Sigmoid colon (tissue), 7 donors: ENCODE measurements around the gene ATP2B2. TPM values are rescaled to one million over a fixed set of nuclear protein-coding genes. Genes with fewer than 3 reads are reported as not detected.

Experiments
- DNase-seq: peaks from one replicate; pipeline ENCODE4 v3.0.0-alpha.2; 2019
- H3K27ac ChIP-seq, 4 donors: fragments of 200-600 bp; sonication (generic); one replicate each; pipeline ENCODE4 v1.5.1; 2016 to 2019; ENCODE audit warnings: mild to moderate bottlenecking in 1 of 4
- H3K27me3 ChIP-seq, 3 donors: fragments of 200-600 bp; sonication (generic); one replicate each; pipeline ENCODE4 v1.5.1; 2019; ENCODE audit warnings: mild to moderate bottlenecking in 1 of 3
- H3K36me3 ChIP-seq, 4 donors: fragments of 200-600 bp; sonication (generic); one replicate each; pipeline ENCODE4 v1.5.1; 2016 to 2019
- H3K4me1 ChIP-seq, 4 donors: fragments of 200-600 bp; sonication (generic); one replicate each; pipeline ENCODE4 v1.5.1; 2017 to 2019
- H3K4me3 ChIP-seq, 4 donors: fragments of 200-600 bp; sonication (generic); one replicate each; pipeline ENCODE4 v1.5.1; 2017 to 2019; ENCODE audit warnings: mild to moderate bottlenecking in 2 of 4, moderate library complexity in 1 of 4
- H3K9me3 ChIP-seq, 4 donors: fragments of 200-600 bp in 3 of 4; sonication (generic) in 3 of 4; one replicate each; pipeline versions ENCODE4 v1.5.1 to v1.6.1; 2013 to 2019
- CTCF ChIP-seq, 4 experiments: fragments of 450-650 bp in 3 of 4; fragments of 200-600 bp in 1 of 4; IDR thresholded peaks; one replicate each; pipeline ENCODE4 v1.5.1; 2016 to 2019; ENCODE audit warnings: antibody characterized with exemption in 4 of 4, mild to moderate bottlenecking in 3 of 4, moderate library complexity in 2 of 4
- EP300 ChIP-seq, 4 donors: sonication (generic); formaldehyde crosslinking; IDR thresholded peaks; one replicate each; pipeline ENCODE4 v1.6.1; 2017; ENCODE audit warnings: antibody characterized with exemption in 4 of 4
- POLR2A ChIP-seq, 2 donors: fragments of 450-650 bp; IDR thresholded peaks; one replicate each; pipeline ENCODE4 v1.6.1; 2016; ENCODE audit warnings: antibody characterized with exemption in 2 of 2, mild to moderate bottlenecking in 2 of 2, moderate library complexity in 2 of 2
- POLR2AphosphoS5 ChIP-seq, 4 donors: sonication (generic); formaldehyde crosslinking; IDR thresholded peaks; one replicate each; pipeline ENCODE4 v1.6.1; 2017; ENCODE audit warnings: antibody characterized with exemption in 4 of 4
- WGBS, 2 donors: extraction: QIAGEN DNeasy Blood & Tissue Kit; methylation state at CpG; one replicate each; pipeline ENCODE4 v1.1.7; 2013; 5-methylcytosine and 5-hydroxymethylcytosine counted together
- intact Hi-C: fragments of 100-400 bp; cut with DNase I; formaldehyde crosslinking; loops from one replicate; pipeline ENCODE4 v1.15.1; 2023
- polyA plus RNA-seq, 3 donors: library from polyadenylated mRNA; stranded (reverse); fragments of 200-250 nt; gene quantifications; one replicate each; pipeline ENCODE4 v1.2.3, GENCODE V29; 2013
- total RNA-seq, 4 donors: library from RNA; depleted of rRNA; stranded (reverse); fragments of >200 nt; gene quantifications; one replicate each; pipeline ENCODE4 v1.1.0, GENCODE V29; 2016
- donor health status: healthy with polysubstance abuse.
- donor health status: Bipolar disorder and iron deficiency.
- donor health status: healthy.

Gene ATP2B2
- total and polyA plus RNA-seq, 7 donors: under 0.01 to 0.83 (median 0.23) TPM; not detected in 3

GRCh38 chr3:10392244-10392643, 113.1 kb downstream of the ATP2B2 start:
- Histone ChIP-seq H3K27me3 (no peaks in the 10 kb centered on the region), H3K4me1 (no peaks in the 10 kb centered on the region), H3K27ac (no peak overlapping the region), H3K36me3 (no peaks in the 10 kb centered on the region), H3K9me3 (peaks cover 6 to 17% (median 10%) of the 10 kb centered on the region in 4 donors), H3K4me3 (no peak overlapping the region)
- TF ChIP-seq POLR2A (IDR thresholded peaks at IDR 0.05) (no peak), CTCF (IDR thresholded peaks at IDR 0.05) (no peak), POLR2AphosphoS5 (IDR thresholded peaks at IDR 0.05) (no peak), EP300 (IDR thresholded peaks at IDR 0.05) (no peak)
- WGBS, 2 donors: 46 to 72% methylated on average over 4 of the region's 4 CpGs
- intact Hi-C loops: no loop called here
- DNase-seq: no peak

GRCh38 chr3:10391391-10391790, 114.0 kb downstream of the ATP2B2 start:
- no peak for DNase-seq
- Histone ChIP-seq H3K9me3 (peaks cover 9 to 22% (median 11%) of the 10 kb centered on the region in 4 donors), H3K27me3 (no peaks in the 10 kb centered on the region), H3K36me3 (no peaks in the 10 kb centered on the region), H3K27ac (no peak overlapping the region), H3K4me1 (no peaks in the 10 kb centered on the region), H3K4me3 (no peak overlapping the region)
- intact Hi-C loops: no loop called here
- TF ChIP-seq EP300 (IDR thresholded peaks at IDR 0.05) (no peak), CTCF (IDR thresholded peaks at IDR 0.05) (no peak), POLR2AphosphoS5 (IDR thresholded peaks at IDR 0.05) (no peak), POLR2A (IDR thresholded peaks at IDR 0.05) (no peak)
- 61 to 78% methylated on average over 9 of the region's 9 CpGs for WGBS, 2 donors

- peaks cover 9 to 22% (median 11%) of the 10 kb centered on the region in 4 donors for H3K9me3 ChIP-seq
- TF ChIP-seq CTCF (IDR thresholded peaks at IDR 0.05): no peak
- no peak overlapping the region for H3K4me3 ChIP-seq
- intact Hi-C loops: no loop called here
- no peaks in the 10 kb centered on the region for H3K36me3 ChIP-seq
- 80 to 86% methylated on average over 7 of the region's 7 CpGs for WGBS, 2 donors
- no peak overlapping the region for H3K27ac ChIP-seq
- no peak for DNase-seq
- no peaks in the 10 kb centered on the region for H3K27me3 ChIP-seq
- no peaks in the 10 kb centered on the region for H3K4me1 ChIP-seq
These were observed 114.6 kb downstream of the ATP2B2 start for GRCh38 chr3:10390641-10391373.

GRCh38 chr3:10389995-10390394, 115.4 kb downstream of the ATP2B2 start:
- no peak overlapping the region for H3K27ac ChIP-seq
- 39 to 48% methylated on average over 2 of the region's 2 CpGs for WGBS, 2 donors
- no peak for DNase-seq
- H3K4me1 ChIP-seq: no peaks in the 10 kb centered on the region
- H3K27me3 ChIP-seq: no peaks in the 10 kb centered on the region
- H3K9me3 ChIP-seq: peaks cover 9 to 22% (median 11%) of the 10 kb centered on the region in 4 donors
- intact Hi-C loops: no loop called here
- no peak overlapping the region for H3K4me3 ChIP-seq
- TF ChIP-seq EP300 (IDR thresholded peaks at IDR 0.05) (no peak), POLR2AphosphoS5 (IDR thresholded peaks at IDR 0.05) (no peak), POLR2A (IDR thresholded peaks at IDR 0.05) (no peak), CTCF (IDR thresholded peaks at IDR 0.05) (no peak)
- H3K36me3 ChIP-seq: no peaks in the 10 kb centered on the region

- no peaks in the 10 kb centered on the region for H3K27me3 ChIP-seq
- no peak overlapping the region for H3K4me3 ChIP-seq
- no peaks in the 10 kb centered on the region for H3K4me1 ChIP-seq
- no peak for DNase-seq
- no peak for TF ChIP-seq POLR2A (IDR thresholded peaks at IDR 0.05)
- TF ChIP-seq POLR2AphosphoS5 (IDR thresholded peaks at IDR 0.05): no peak
- no peak overlapping the region for H3K27ac ChIP-seq
- peaks cover 9 to 22% (median 11%) of the 10 kb centered on the region in 4 donors for H3K9me3 ChIP-seq
- intact Hi-C loops: no loop called here
- WGBS, 2 donors: 38 to 58% methylated on average over 1 of the region's 1 CpG
- H3K36me3 ChIP-seq: no peaks in the 10 kb centered on the region
These were observed 116.0 kb downstream of the ATP2B2 start for GRCh38 chr3:10389339-10389738.
